ENCODE results near the gene ZNF570. TPM values are rescaled to one million over a fixed set of nuclear protein-coding genes. Genes with fewer than 3 reads are reported as not detected.

Gene ZNF570
- total RNA-seq, 2 donors from 2014 or later, result 4.9 to 5.7 TPM

DNA sequence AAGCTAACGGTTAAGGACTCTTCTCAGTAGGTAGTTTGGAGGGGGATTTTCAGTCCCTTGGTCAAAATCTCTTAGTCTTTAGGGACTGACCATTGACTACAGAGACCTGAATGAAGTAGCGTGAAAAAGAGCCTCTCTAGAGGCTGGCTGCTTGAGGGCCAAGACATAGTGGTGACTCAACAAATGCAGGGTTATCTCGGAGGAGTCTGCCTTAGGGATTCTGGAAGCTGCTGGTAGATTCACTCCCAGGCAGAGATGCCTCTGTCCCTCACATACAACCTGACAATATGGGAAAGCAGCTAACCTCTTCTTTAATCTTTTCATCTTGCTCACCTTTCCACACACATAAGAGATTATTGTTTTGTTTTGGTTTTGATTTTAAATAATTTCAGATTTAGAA, 42.7 kb downstream of the ZNF570 start:
- Mint-ChIP-seq H3K4me3 (no peak overlapping the region), H3K9me3 (peaks cover 10% of the 10 kb centered on the region), H3K4me1 (no peaks in the 10 kb centered on the region), H3K36me3 (ENCODE audit: low read depth) (peaks cover 80% of the 10 kb centered on the region), H3K27me3 (no peaks in the 10 kb centered on the region), H3K27ac (no peak overlapping the region)
- no peak for ATAC-seq (replicated peaks)

DNA sequence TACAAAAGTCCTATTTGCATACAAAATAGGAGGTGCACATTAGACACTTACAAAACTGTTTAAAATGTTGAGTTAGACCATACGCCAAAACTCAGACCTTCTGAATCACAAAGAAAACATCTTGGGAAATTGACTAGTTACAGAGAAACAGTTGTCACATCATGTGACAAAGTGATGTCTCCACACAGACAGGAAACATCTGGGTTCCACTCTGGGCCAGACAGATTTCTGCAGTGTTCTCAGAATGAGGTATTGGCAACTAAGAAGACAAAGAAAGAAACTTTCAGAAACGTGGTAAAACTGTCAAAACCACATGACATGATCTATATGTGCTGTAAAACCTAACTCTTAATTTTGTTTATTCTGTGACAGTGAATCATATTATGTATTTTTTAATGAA, 44.2 kb downstream of the ZNF570 start:
- ATAC-seq (replicated peaks), result no peak
- Mint-ChIP-seq H3K4me3 (no peak overlapping the region), H3K27me3 (no peaks in the 10 kb centered on the region), H3K9me3 (peaks cover 13% of the 10 kb centered on the region), H3K4me1 (no peaks in the 10 kb centered on the region), H3K27ac (no peak overlapping the region), H3K36me3 (ENCODE audit: low read depth) (peaks cover 87% of the 10 kb centered on the region)

DNA sequence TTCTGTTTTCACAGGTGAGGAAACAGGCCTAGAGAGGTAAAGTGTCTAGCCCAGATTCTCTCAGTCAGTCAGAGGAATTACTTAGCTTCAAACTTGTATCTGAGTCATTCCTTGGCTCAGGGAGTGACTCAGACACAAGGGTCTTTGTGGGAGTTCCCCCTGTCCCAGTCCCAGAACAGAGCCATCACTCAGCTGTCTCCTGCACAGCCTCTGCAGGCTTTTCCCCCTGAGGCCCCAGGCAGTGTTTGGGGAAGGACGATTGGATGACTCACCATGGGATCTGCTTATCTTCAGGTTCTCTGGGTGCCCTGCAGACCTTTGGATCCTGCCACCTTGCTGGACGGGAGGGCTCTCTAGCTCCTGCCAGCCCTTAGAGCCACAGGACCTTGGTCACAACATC, 50.7 kb downstream of the ZNF570 start:
- H3K4me1 Mint-ChIP-seq, result no peaks in the 10 kb centered on the region
- H3K4me3 Mint-ChIP-seq, result no peak overlapping the region
- no peak overlapping the region for H3K27ac Mint-ChIP-seq
- peaks cover 85% of the 10 kb centered on the region for H3K36me3 Mint-ChIP-seq (ENCODE audit: low read depth)
- H3K27me3 Mint-ChIP-seq, result no peaks in the 10 kb centered on the region
- ATAC-seq (replicated peaks), result peak; percentile 40
- peaks cover 22% of the 10 kb centered on the region for H3K9me3 Mint-ChIP-seq

- peaks cover 51% of the 10 kb centered on the region for H3K36me3 Mint-ChIP-seq (ENCODE audit: low read depth)
- no peaks in the 10 kb centered on the region for H3K27me3 Mint-ChIP-seq
- H3K9me3 Mint-ChIP-seq, result peaks cover 30% of the 10 kb centered on the region
These were observed 68.3 kb downstream of the ZNF570 start for GRCh38 chr19:37537391-37537947.

More at GRCh38 chr19:37537391-37537947, 68.3 kb downstream of the ZNF570 start:
- Mint-ChIP-seq H3K4me3 (no peak overlapping the region), H3K4me1 (no peaks in the 10 kb centered on the region), H3K27ac (no peak overlapping the region)
- ATAC-seq (replicated peaks), result no peak

Other genes starting within 250 kb of the ZNF570 start
- gene ZNF527, start 98.3 kb upstream of the ZNF570 start, total RNA-seq, result 1 to 10 TPM; 4.9 to 5.1 TPM
- 1 to 10 TPM; 3.2 to 5.2 TPM for gene ZNF569, start 1.9 kb upstream of the ZNF570 start, total RNA-seq
- gene ZNF793, start 37.6 kb downstream of the ZNF570 start, total RNA-seq, result 1 to 10 TPM; 3.2 to 4.4 TPM
- 1 to 10 TPM; 2.5 to 3.3 TPM for gene ZNF571, start 125.4 kb downstream of the ZNF570 start, total RNA-seq
- 1 to 10 TPM in 1 of 2 donors, under 1 TPM in 1; 0.58 to 2.1 TPM for gene ZNF540, start 125.5 kb downstream of the ZNF570 start, total RNA-seq
- 10 to 100 TPM in 1 of 2 donors, 1 to 10 TPM in 1; 5.1 to 14.5 TPM for gene ZFP30, start 186.1 kb downstream of the ZNF570 start, total RNA-seq